PC-3 (cell line): ENCODE results near the gene ESPNL. TPM values are rescaled to one million over a fixed set of nuclear protein-coding genes. Genes with fewer than 3 reads are reported as not detected.

Experiments
- ATAC-seq: fragments of 200-7000 bp; cut with Tn5 transposase; 2 replicates; pipeline ENCODE4 v1.9.1; 2020; ENCODE audit warnings: mild to moderate bottlenecking, moderate library complexity
- BruUV-seq: library from RNA; stranded (reverse); fragments of 400-500 nt; replicated peaks from 2 replicates; lab custom pipeline; 2021; lab: Mats Ljungman, UMichigan
- CTCF ChIA-PET: fragments of 300-600 bp; sonication (Branson Sonifier 250); formaldehyde crosslinking; loops from one replicate; lab custom pipeline; 2022; ENCODE audit warnings: antibody characterized with exemption; lab: Charles Lee
- POLR2A ChIA-PET: fragments of 300-600 bp; sonication (Branson Sonifier 250); formaldehyde crosslinking; loops from one replicate; lab custom pipeline; 2022; ENCODE audit warnings: antibody characterized with exemption; ENCODE audit not compliant: unreplicated experiment; lab: Charles Lee
- DNase-seq: peaks from one replicate; pipeline ENCODE4 v3.0.0-alpha.2; 2015
- H2AFZ ChIP-seq: fragments of 300-600 bp; sonication (generic); 2 replicates; pipeline ENCODE4 v1.6.0; 2016; ENCODE audit warnings: antibody characterized with exemption, low read length
- H3F3A ChIP-seq: fragments of 300-600 bp; sonication (generic); one replicate; pipeline ENCODE4 v1.6.0; 2017; ENCODE audit warnings: antibody characterized with exemption, low read length, control low read depth, mild to moderate bottlenecking; ENCODE audit not compliant: unreplicated experiment
- H3K27ac ChIP-seq: fragments of 300-600 bp; sonication (generic); 2 replicates; pipeline ENCODE4 v1.5.1; 2016; ENCODE audit warnings: mild to moderate bottlenecking, low read length
- H3K27me3 ChIP-seq: fragments of 300-600 bp; sonication (generic); 2 replicates; pipeline ENCODE4 v1.6.1; 2016; ENCODE audit warnings: low read length, mixed read lengths
- H3K36me3 ChIP-seq: fragments of 300-600 bp; sonication (generic); 2 replicates; pipeline ENCODE4 v1.6.1; 2016; ENCODE audit warnings: low read depth, mixed run types, low read length, mixed read lengths
- H3K4me1 ChIP-seq: fragments of 300-600 bp; sonication (generic); 2 replicates; pipeline ENCODE4 v1.5.1; 2016; ENCODE audit warnings: low read length; ENCODE audit not compliant: insufficient read depth
- H3K4me2 ChIP-seq: fragments of 300-600 bp; sonication (generic); 2 replicates; pipeline ENCODE4 v1.6.0; 2016; ENCODE audit warnings: low read length
- H3K4me3 ChIP-seq: fragments of 300-600 bp; sonication (generic); 2 replicates; pipeline ENCODE4 v1.5.1; 2016; ENCODE audit warnings: mild to moderate bottlenecking, low read length, mixed read lengths
- H3K79me2 ChIP-seq: fragments of 300-600 bp; sonication (generic); 2 replicates; pipeline ENCODE4 v1.6.1; 2017; ENCODE audit warnings: low read length, mixed read lengths
- H3K9ac ChIP-seq: fragments of 300-600 bp; sonication (generic); 2 replicates; pipeline ENCODE4 v1.6.0; 2016; ENCODE audit warnings: mild to moderate bottlenecking, low read length
- H3K9me2 ChIP-seq: fragments of 300-600 bp; sonication (generic); replicated peaks from 2 replicates; pipeline ENCODE4 v1.6.1; 2016; ENCODE audit warnings: mixed run types, low read length, mixed read lengths
- H3K9me3 ChIP-seq: fragments of 300-600 bp; sonication (generic); 2 replicates; pipeline ENCODE4 v1.6.1; 2016; ENCODE audit warnings: low read length, mixed read lengths
- H4K20me1 ChIP-seq: fragments of 300-600 bp; sonication (generic); 2 replicates; pipeline ENCODE4 v1.6.1; 2016; ENCODE audit warnings: low read length, mixed read lengths
- CTCF ChIP-seq: fragments of 300-600 bp; sonication (generic); conservative IDR thresholded peaks from 2 replicates; pipeline ENCODE4 v1.5.1; 2017; ENCODE audit warnings: antibody characterized with exemption, low read depth, mild to moderate bottlenecking, low read length
- EZH2 ChIP-seq: fragments of 300-600 bp; sonication (generic); IDR thresholded peaks from one replicate; pipeline ENCODE4 v1.6.1; 2017; ENCODE audit warnings: antibody characterized with exemption, mild to moderate bottlenecking, low read length; ENCODE audit not compliant: unreplicated experiment
- EZH2phosphoT487 ChIP-seq: fragments of 300-600 bp; sonication (generic); IDR thresholded peaks from 2 replicates; pipeline ENCODE4 v1.6.1; 2018; ENCODE audit warnings: mild to moderate bottlenecking, antibody characterized with exemption, low read length, borderline replicate concordance
- intact Hi-C: fragments of 100-400 bp; cut with micrococcal nuclease; formaldehyde crosslinking; loops from 2 replicates; pipeline ENCODE4 v1.9.0; 2023
- total RNA-seq: library from RNA; depleted of rRNA; stranded (reverse); fragments of >200 nt; gene quantifications from 2 replicates; pipeline ENCODE4 v1.2.3, GENCODE V29; 2014

The ESPNL gene
- total RNA-seq, 1 experiment from 2014 or later: not detected

GRCh38 chr2:238144262-238144661 is 44.1 kb downstream of the ESPNL start:
- POLR2A ChIA-PET: no interaction called here
- no peak for TF ChIP-seq CTCF

GRCh38 chr2:238145046-238145445 is 44.9 kb downstream of the ESPNL start:
- intact Hi-C loops: no loop called here
- no peak overlapping the region for H3K9ac ChIP-seq
- DNase-seq (no peak), ATAC-seq (no peak)
- no peak overlapping the region for H3K4me3 ChIP-seq
- BruUV-seq: no TSS peak
- H3K36me3 ChIP-seq: no peaks in the 10 kb centered on the region
- peaks cover 30% of the 10 kb centered on the region for H3K4me1 ChIP-seq
- no peaks in the 10 kb centered on the region for H3K27me3 ChIP-seq
- H3F3A ChIP-seq: no peaks in the 10 kb centered on the region
- H4K20me1 ChIP-seq: no peaks in the 10 kb centered on the region
- no peaks in the 10 kb centered on the region for H3K79me2 ChIP-seq
- H3K9me3 ChIP-seq: no peaks in the 10 kb centered on the region
- no peak overlapping the region for H3K4me2 ChIP-seq
- no peaks in the 10 kb centered on the region for H3K9me2 ChIP-seq
- H2AFZ ChIP-seq: no peak overlapping the region
- CTCF ChIA-PET: no interaction called here
- TF ChIP-seq EZH2phosphoT487 (no peak), EZH2 (no peak), CTCF (no peak)
- no peak overlapping the region for H3K27ac ChIP-seq
- POLR2A ChIA-PET: no interaction called here

More at GRCh38 chr2:238144262-238144661, 44.1 kb downstream of the ESPNL start:
- no peak for ATAC-seq
- Histone ChIP-seq H3K9me3 (no peaks in the 10 kb centered on the region), H3K27ac (no peak overlapping the region), H3K4me1 (peaks cover 30% of the 10 kb centered on the region), H3F3A (no peaks in the 10 kb centered on the region), H3K36me3 (no peaks in the 10 kb centered on the region), H3K9ac (no peak overlapping the region), H3K79me2 (no peaks in the 10 kb centered on the region), H4K20me1 (no peaks in the 10 kb centered on the region), H3K27me3 (no peaks in the 10 kb centered on the region), H3K9me2 (no peaks in the 10 kb centered on the region), H3K4me2 (peak overlapping the region; percentile 72; the same call in 1 of the 2 replicates), H2AFZ (no peak overlapping the region), H3K4me3 (no peak overlapping the region)
- DNase-seq: no peak
- intact Hi-C loops: no loop called here
- BruUV-seq: no TSS peak
- CTCF ChIA-PET: no interaction called here

GRCh38 chr2:238145851-238146250 is 45.7 kb downstream of the ESPNL start:
- H3K4me1 ChIP-seq: peaks cover 30% of the 10 kb centered on the region
- no peak overlapping the region for H3K27ac ChIP-seq
- no peak overlapping the region for H2AFZ ChIP-seq
- no peak overlapping the region for H3K4me3 ChIP-seq
- no peaks in the 10 kb centered on the region for H3F3A ChIP-seq
- CTCF ChIA-PET: interaction anchor here (0.6 kb wide), 1 partner anchor 949 kb away, joined by 4 read pairs; no protein-coding TSS in a partner anchor
- TF ChIP-seq EZH2phosphoT487: no peak
- TF ChIP-seq EZH2: no peak
- TF ChIP-seq CTCF: no peak
- no peak overlapping the region for H3K4me2 ChIP-seq
- no peaks in the 10 kb centered on the region for H3K9me3 ChIP-seq
- no TSS peak for BruUV-seq
- intact Hi-C loops: no loop called here
- no peaks in the 10 kb centered on the region for H3K36me3 ChIP-seq
- no peaks in the 10 kb centered on the region for H3K79me2 ChIP-seq
- H3K9ac ChIP-seq: no peak overlapping the region
- H4K20me1 ChIP-seq: no peaks in the 10 kb centered on the region
- POLR2A ChIA-PET: no interaction called here
- DNase-seq (peak; percentile 28), ATAC-seq (no peak)
- no peaks in the 10 kb centered on the region for H3K9me2 ChIP-seq
- H3K27me3 ChIP-seq: no peaks in the 10 kb centered on the region
